SK-N-SH (cell line): ENCODE measurements around the gene DGKZ. TPM values are rescaled to one million over a fixed set of nuclear protein-coding genes. Genes with fewer than 3 reads are reported as not detected.

Source experiments
- CTCF ChIA-PET: fragments of 300-600, 350-600 bp; formaldehyde crosslinking; extraction: SDS; loops from one replicate; lab custom pipeline; 2021; lab: Yijun Ruan, JAX
- POLR2A ChIA-PET: fragments of 350-600 bp; sonication (Branson Sonifier 250); formaldehyde crosslinking; extraction: SDS; loops from one replicate; lab custom pipeline; 2020; ENCODE audit warnings: antibody characterized with exemption, inconsistent platforms; lab: Yijun Ruan, JAX
- DNase-seq: peaks from one replicate; pipeline ENCODE4 v3.0.0; 2012
- H2AFZ ChIP-seq: fragments of 200-600 bp; sonication (generic); 2 replicates; pipeline ENCODE4 v1.8.1; 2016; ENCODE audit warnings: antibody characterized with exemption, mild to moderate bottlenecking, low read depth
- H3F3A ChIP-seq: fragments of 200-600 bp; sonication (generic); replicated peaks from 2 replicates; pipeline ENCODE3; 2016; ENCODE audit warnings: antibody characterized with exemption, mild to moderate bottlenecking; ENCODE audit not compliant: insufficient read depth
- H3K27ac ChIP-seq, 2 experiments: fragments of 200-500 bp in 1 of 2; fragments of 200-600 bp in 1 of 2; sonication (Bioruptor generic) in 1 of 2; sonication (generic), shearing (Covaris generic) in 1 of 2; 2 replicates each; pipeline versions ENCODE4 v1.5.1 to v1.6.1; 2014 to 2016; ENCODE audit warnings: low read depth in 2 of 2, inconsistent platforms in 1 of 2, low read length in 1 of 2, mild to moderate bottlenecking in 1 of 2, mixed read lengths in 1 of 2
- H3K27me3 ChIP-seq: fragments of 200-600 bp; sonication (generic), shearing (Covaris generic); 2 replicates; pipeline ENCODE4 v1.6.1; 2016; ENCODE audit warnings: mixed run types; ENCODE audit not compliant: insufficient read depth
- H3K36me3 ChIP-seq, 2 experiments: fragments of 200-500 bp in 1 of 2; fragments of 200-600 bp in 1 of 2; sonication (Bioruptor generic) in 1 of 2; sonication (generic) in 1 of 2; replicated peaks in 1 of 2; 2 replicates each; pipeline versions ENCODE3 to v1.5.1; 2014 to 2016; ENCODE audit warnings: low read length in 1 of 2, mild to moderate bottlenecking in 1 of 2; ENCODE audit not compliant: insufficient read depth in 2 of 2, control insufficient read depth in 1 of 2
- H3K4me1 ChIP-seq, 2 experiments: fragments of 200-500 bp in 1 of 2; fragments of 200-600 bp in 1 of 2; sonication (Bioruptor generic) in 1 of 2; sonication (generic), shearing (Covaris generic) in 1 of 2; 2 replicates each; pipeline versions ENCODE4 v1.5.1 to v1.6.1; 2014 to 2016; ENCODE audit warnings: low read depth in 1 of 2, low read length in 1 of 2, mixed run types in 1 of 2; ENCODE audit not compliant: insufficient read depth in 2 of 2, control insufficient read depth in 1 of 2
- H3K4me2 ChIP-seq: fragments of 200-600 bp; sonication (generic), shearing (Covaris generic); 2 replicates; pipeline ENCODE4 v1.6.1; 2017; ENCODE audit warnings: mixed run types
- H3K4me3 ChIP-seq, 2 experiments: fragments of 200-500 bp in 1 of 2; fragments of 200-600 bp in 1 of 2; sonication (Bioruptor generic) in 1 of 2; sonication (generic), shearing (Covaris generic) in 1 of 2; 2 replicates each; pipeline versions ENCODE4 v1.5.1 to v1.8.1; 2014 to 2016; ENCODE audit warnings: low read depth in 2 of 2, inconsistent platforms in 1 of 2, low read length in 1 of 2, mild to moderate bottlenecking in 1 of 2, mixed read lengths in 1 of 2, moderate library complexity in 1 of 2
- H3K79me2 ChIP-seq: fragments of 200-600 bp; sonication (generic); 2 replicates; pipeline ENCODE4 v1.8.1; 2017; ENCODE audit warnings: mild to moderate bottlenecking; ENCODE audit not compliant: insufficient read depth
- H3K9ac ChIP-seq: fragments of 200-600 bp; sonication (generic); 2 replicates; pipeline ENCODE4 v1.6.1; 2017; ENCODE audit warnings: mixed run types
- H3K9me2 ChIP-seq: fragments of 200-600 bp; sonication (generic); 2 replicates; pipeline ENCODE4 v1.6.1; 2017; ENCODE audit warnings: mixed run types
- H3K9me3 ChIP-seq: fragments of 200-600 bp; sonication (generic); 2 replicates; pipeline ENCODE4 v1.6.1; 2017; ENCODE audit warnings: mixed run types, mild to moderate bottlenecking, moderate library complexity
- H4K20me1 ChIP-seq: fragments of 200-600 bp; sonication (generic); 2 replicates; pipeline ENCODE4 v1.6.1; 2017; ENCODE audit warnings: mild to moderate bottlenecking, mixed run types; ENCODE audit not compliant: insufficient read depth
- EP300 ChIP-seq, 2 experiments: IDR thresholded peaks; 2 replicates each; pipeline versions ENCODE4 v1.4.0 to v1.6.1; 2012; ENCODE audit warnings: borderline replicate concordance in 1 of 2, low read depth in 1 of 2, low read length in 1 of 2
- FOSL2 ChIP-seq: IDR thresholded peaks from 2 replicates; pipeline ENCODE4 v1.4.0; 2012; ENCODE audit warnings: low read depth, mild to moderate bottlenecking, moderate library complexity, borderline replicate concordance
- FOXM1 ChIP-seq: IDR thresholded peaks from 2 replicates; pipeline ENCODE4 v1.4.0; 2012; ENCODE audit warnings: low read depth, mild to moderate bottlenecking
- JUND ChIP-seq: IDR thresholded peaks from 2 replicates; pipeline ENCODE4 v1.4.0; 2012
- MAX ChIP-seq: IDR thresholded peaks from 2 replicates; pipeline ENCODE4 v1.4.0; 2012; ENCODE audit warnings: low read depth
- NRF1 ChIP-seq: IDR thresholded peaks from 2 replicates; pipeline ENCODE4 v1.6.1; 2012; ENCODE audit warnings: low read depth, mild to moderate bottlenecking, low read length
- RAD21 ChIP-seq: IDR thresholded peaks from 2 replicates; pipeline ENCODE4 v1.6.1; 2012; ENCODE audit warnings: mild to moderate bottlenecking, low read length
- RCOR1 ChIP-seq: fragments of 150-350 bp; IDR thresholded peaks from 2 replicates; pipeline ENCODE4 v1.6.1; 2017; ENCODE audit warnings: antibody characterized with exemption, low read length
- REST ChIP-seq: IDR thresholded peaks from 2 replicates; pipeline ENCODE4 v1.6.1; 2012; ENCODE audit warnings: mild to moderate bottlenecking, low read depth, low read length, moderate library complexity
- RFX5 ChIP-seq: IDR thresholded peaks from 2 replicates; pipeline ENCODE4 v1.6.1; 2012; ENCODE audit warnings: mild to moderate bottlenecking, improper control_type of control experiment, low read length
- RXRA ChIP-seq: IDR thresholded peaks from 2 replicates; pipeline ENCODE4 v1.4.0; 2012; ENCODE audit warnings: low read depth, mild to moderate bottlenecking, borderline replicate concordance
- YY1 ChIP-seq: IDR thresholded peaks from 2 replicates; pipeline ENCODE4 v1.4.0; 2012; ENCODE audit warnings: low read depth, mild to moderate bottlenecking
- WGBS: methylation state at CpG from one replicate; pipeline ENCODE4 v1.1.6; 2017; ENCODE audit warnings: low lambda C conversion rate; 5-methylcytosine and 5-hydroxymethylcytosine counted together
- polyA plus RNA-seq, 3 experiments: library from polyadenylated mRNA; depleted of rRNA; stranded (reverse); fragments of >200 nt; gene quantifications; 2 replicates each; pipeline ENCODE4 v1.2.3, GENCODE V29; 2012

DGKZ gene
- polyA plus RNA-seq, 1 of the 3 experiments (the other 2 are of a cell fraction) = 33.2 TPM

GRCh38 chr11:46308631-46309419 lies 38.4 kb upstream of the DGKZ start (continued):
- TF ChIP-seq MAX = no peak
- TF ChIP-seq RXRA = no peak
- TF ChIP-seq RAD21 = peak; percentile 89

- ChIA-PET CTCF (interaction anchor here (0.9 to 18.5 kb wide), 19 partner anchors 8 to 437 kb away, joined by 3 to 459 read pairs (median 9); partner anchors contain the start of gene CREB3L1), POLR2A (interaction anchor here (1.9 to 3.4 kb wide), 3 partner anchors 67 to 72 kb away, joined by 7 to 14 read pairs (median 7); no protein-coding TSS in a partner anchor)
- TF ChIP-seq YY1 (no peak), EP300 (IDR thresholded peaks at IDR 0.05; ENCODE audit: borderline replicate concordance in 1 of 2, low read depth in 1 of 2, low read length in 1 of 2) (no peak), FOSL2 (peak; percentile 8; the same call in 1 of the 2 replicates), NRF1 (no peak), REST (no peak), RFX5 (no peak), RCOR1 (no peak), JUND (no peak), FOXM1 (no peak)
- Histone ChIP-seq H3K4me2 (no peak overlapping the region), H3K9me2 (no peaks in the 10 kb centered on the region), H3K36me3 (peaks cover 5 to 45% of the 10 kb centered on the region in 2 experiments), H3K9ac (no peak overlapping the region), H2AFZ (no peak overlapping the region), H4K20me1 (no peaks in the 10 kb centered on the region), H3K27ac (no peak overlapping the region), H3K4me3 (no peak overlapping the region), H3K4me1 (peaks cover 0 to 2% of the 10 kb centered on the region in 2 experiments; a peak in 1 of 4 replicates), H3K9me3 (no peaks in the 10 kb centered on the region), H3K79me2 (peaks cover 39% of the 10 kb centered on the region), H3K27me3 (no peaks in the 10 kb centered on the region), H3F3A (peaks cover 8% of the 10 kb centered on the region)
- no peak for DNase-seq
- WGBS = 67% methylated on average over 4 of the region's 4 CpGs
Observed at GRCh38 chr11:46309814-46310259, 37.4 kb upstream of the DGKZ start.
